WI38 (cell line): ENCODE measurements around the gene RANBP1.

Experiments
- H3K4me3 ChIP-seq: 2 replicates; pipeline ENCODE4 v1.5.1; 2011; ENCODE audit warnings: low read depth, mild to moderate bottlenecking, control low read depth, low read length
- TF ChIP-seq, protein P1 (sequence below): IDR thresholded peaks from 2 replicates; pipeline ENCODE4 v1.5.1; 2012; ENCODE audit warnings: low read depth, mild to moderate bottlenecking, control low read depth, low read length

RANBP1 gene

DNA sequence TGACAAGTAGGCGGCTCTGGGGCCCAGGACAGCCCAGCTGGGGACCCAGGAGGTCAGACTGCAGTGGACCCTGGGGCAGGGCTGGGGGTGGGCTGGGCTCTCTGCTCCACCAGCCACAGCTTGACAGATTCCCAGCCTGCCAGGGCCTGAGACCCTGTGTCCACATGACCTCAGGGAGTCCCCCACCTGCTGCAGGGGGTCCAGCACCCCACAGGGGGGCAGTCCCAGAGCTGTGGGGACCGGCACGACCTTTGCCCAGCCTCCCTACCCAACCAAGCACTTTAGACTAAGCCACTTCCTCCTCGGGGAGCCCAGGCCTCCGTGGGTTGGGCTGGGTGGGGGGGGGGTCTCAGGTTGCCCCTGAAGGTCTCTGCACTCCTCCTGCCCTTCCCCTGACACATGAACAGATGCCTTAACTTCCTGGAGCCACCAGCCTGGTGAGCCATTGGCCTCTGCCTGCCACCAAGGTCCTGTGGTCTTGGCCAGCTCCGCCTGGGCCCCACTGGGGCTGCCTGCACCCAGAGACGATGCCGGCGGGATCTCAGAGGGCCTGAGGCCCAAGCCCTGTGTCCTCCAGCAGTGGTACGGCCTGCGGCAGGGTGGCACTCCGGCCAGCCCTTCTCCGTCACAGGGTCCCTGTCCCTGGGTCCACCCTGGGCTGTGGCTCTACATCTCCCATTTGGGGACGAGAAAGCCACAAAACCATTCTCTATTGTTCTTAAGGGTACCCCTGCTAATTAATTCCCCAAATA is 31.5 kb downstream of the RANBP1 start:
- no peak overlapping the region for H3K4me3 ChIP-seq
- TF ChIP-seq, protein P1, sequence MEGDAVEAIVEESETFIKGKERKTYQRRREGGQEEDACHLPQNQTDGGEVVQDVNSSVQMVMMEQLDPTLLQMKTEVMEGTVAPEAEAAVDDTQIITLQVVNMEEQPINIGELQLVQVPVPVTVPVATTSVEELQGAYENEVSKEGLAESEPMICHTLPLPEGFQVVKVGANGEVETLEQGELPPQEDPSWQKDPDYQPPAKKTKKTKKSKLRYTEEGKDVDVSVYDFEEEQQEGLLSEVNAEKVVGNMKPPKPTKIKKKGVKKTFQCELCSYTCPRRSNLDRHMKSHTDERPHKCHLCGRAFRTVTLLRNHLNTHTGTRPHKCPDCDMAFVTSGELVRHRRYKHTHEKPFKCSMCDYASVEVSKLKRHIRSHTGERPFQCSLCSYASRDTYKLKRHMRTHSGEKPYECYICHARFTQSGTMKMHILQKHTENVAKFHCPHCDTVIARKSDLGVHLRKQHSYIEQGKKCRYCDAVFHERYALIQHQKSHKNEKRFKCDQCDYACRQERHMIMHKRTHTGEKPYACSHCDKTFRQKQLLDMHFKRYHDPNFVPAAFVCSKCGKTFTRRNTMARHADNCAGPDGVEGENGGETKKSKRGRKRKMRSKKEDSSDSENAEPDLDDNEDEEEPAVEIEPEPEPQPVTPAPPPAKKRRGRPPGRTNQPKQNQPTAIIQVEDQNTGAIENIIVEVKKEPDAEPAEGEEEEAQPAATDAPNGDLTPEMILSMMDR: no peak

DNA sequence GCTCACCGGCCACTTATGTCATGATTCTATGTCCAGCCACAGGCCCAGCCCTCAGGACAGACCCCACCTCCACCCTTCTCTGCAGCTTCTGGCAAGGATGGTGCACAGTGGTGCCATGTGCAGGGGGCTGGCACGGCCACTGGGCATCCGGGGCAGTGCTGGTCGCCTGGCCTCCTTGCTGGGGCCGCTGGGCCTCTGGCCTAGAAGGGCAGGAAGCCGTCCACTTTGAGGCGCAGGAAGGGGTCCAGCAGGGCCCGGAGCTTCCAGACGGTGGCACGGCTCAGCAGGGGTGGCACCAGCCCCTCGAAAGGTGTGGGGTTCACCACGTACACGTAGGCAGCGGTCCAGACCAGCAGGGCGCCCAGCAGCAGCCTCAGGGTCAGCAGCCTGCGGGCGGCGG is 32.5 kb downstream of the RANBP1 start:
- no peak overlapping the region for H3K4me3 ChIP-seq
- TF ChIP-seq, protein P1: no peak

DNA sequence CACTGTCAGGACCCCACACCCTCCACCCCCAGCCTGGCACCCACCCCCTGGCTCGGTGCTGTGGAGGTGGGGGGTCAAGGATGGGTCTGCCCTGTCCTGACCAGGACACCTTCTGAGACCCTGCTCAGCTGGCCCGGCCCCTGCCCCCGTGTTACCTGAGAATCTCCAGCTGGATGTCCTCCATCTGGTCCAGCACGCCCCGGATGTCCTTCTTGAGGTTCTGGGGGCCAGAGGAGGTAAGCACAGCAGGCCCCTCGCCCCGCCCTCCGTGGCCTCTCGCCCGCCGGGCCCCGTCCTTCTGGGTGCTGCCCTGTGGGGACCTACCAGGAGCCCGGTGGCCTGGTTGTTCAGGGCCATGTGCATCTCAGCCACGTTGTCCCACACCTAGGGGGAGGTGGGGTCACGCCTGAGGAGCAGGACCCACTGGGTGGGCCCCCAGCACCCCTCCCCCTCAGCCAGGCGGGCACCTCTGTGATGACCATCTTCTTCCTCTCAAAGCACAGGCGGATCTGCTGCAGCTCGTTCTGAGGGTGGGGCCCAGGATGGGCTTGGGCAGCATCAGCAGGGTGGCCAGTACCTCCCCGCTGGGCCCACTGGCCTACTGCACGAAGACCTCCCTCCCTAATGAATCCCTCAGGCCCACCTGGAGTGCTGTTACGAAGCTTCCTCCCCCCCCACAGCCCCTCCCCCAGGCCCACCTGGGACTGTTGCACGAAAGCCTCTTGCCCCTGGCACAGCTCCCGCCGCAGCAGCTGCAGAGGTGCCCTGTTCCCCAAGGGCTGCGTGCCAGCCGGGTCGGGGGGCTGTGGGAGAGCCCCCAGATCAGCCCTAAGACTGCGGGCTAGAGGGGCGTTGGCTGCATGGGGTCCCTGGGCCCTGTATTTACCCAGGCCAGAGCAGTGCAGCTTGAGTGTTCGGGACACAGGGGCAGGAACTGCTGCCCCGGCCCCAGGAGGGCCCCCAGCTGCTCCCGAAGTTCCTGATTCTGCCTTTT is 33.6 kb downstream of the RANBP1 start:
- TF ChIP-seq, protein P1: no peak
- no peak overlapping the region for H3K4me3 ChIP-seq

DNA sequence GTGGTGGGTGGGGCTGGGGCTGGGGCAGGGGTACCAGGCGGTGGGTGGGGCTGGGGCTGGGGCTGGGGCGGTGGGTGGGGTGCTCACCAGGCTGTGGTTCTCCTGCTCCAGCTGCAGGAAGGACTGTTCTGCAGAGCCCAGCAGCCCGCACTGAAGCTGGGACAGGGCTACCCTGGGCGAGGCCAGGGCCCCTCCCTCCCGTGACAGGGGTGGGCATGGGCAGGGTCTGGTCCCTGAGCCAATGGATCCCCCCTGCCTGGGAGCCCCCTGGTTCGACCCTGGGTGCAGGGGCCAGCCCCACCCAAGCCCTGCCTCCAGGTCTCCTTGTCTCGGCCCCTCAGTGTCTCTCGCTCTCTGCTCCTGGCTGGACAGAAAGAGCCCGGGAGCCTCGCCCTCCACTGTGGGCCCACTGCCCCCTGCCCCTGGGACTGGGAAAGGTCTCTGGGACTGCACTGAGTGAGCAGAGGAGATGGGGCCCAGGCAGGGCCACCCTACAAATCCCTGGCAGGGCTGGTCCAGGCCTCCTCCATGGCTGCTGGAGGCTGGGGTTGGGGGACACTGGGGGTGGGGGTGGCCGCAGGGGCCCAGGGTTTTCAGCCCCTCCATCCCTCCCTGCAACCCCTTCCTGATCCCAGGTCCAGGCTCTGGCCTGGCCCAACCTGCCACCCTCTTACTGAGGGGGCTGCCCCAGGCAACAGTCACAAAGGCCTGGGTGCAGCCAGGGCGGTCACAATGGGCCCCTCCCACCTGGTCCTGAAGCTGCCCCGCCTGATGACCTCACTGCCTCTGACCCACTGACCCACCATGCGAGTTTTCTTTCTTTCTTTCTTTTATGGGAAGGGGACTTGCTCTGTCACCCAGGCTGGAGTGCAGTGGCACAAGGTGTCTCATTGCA is 34.7 kb downstream of the RANBP1 start, which contains the start of gene CCDC188:
TSS of gene CCDC188 (minus strand) at position 675 of the 895 bp plus-strand sequence. CDS start at position 606, 69 bp downstream.
- TF ChIP-seq, protein P1: no peak
- no peak within 1 kb of the TSS for H3K4me3 ChIP-seq

DNA sequence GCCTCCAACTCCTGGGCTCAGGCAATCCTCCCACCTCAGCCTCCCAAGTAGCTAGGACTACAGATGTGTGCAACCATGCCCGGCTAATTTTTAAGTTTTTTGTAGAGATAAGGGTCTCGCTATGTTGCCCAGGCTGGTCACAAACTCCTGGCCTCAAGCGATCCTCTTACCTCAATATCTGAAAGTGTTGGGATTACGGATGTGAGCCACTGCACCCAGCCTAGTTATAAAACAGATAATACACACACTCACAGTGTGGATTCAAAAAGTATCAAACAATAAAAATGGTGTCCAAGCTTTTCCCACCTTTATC is 35.3 kb downstream of the RANBP1 start:
- no peak overlapping the region for H3K4me3 ChIP-seq
- TF ChIP-seq, protein P1: no peak

DNA sequence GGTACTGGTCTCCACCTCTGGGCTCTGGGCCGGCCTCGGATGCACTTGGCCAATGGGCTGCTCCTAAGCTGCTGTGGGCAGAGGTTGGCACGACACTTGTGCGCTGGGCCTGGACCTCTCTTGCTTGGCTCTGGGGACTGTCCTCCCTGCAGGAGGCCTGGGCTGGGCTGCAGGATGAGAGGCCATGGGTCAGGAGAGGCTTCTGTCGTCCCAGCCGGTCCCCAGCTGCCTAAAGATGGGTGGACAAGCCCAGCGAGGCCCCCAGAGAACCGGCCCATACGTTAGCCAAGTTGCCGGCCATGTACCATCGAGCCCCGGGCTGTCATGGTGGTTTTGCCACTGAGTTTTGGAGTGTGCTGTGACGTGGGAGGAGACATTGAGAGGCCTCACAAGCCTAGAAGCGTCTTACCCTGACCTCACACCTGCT is 36.6 kb downstream of the RANBP1 start:
- no peak overlapping the region for H3K4me3 ChIP-seq
- TF ChIP-seq, protein P1: no peak
